GM18867 (cell line): ENCODE results near the gene SPOCK2.
"Not testable (repeated sequence)": the region's sequence is repeated elsewhere in the genome, so short reads cannot be mapped to it uniquely, and the experiment has no call there.

Experiments used
- ATAC-seq: cut with Tn5 transposase; IDR thresholded peaks from one replicate; pipeline ENCODE4 v1.9.1; 2021; ENCODE audit warnings: mild to moderate bottlenecking, moderate library complexity; ENCODE audit not compliant: unreplicated experiment

SPOCK2 gene

GRCh38 chr10:72108830-72109635 lies 20.7 kb upstream of the SPOCK2 start:
- no peak for ATAC-seq

GRCh38 chr10:72108004-72108370 lies 19.6 kb upstream of the SPOCK2 start:
- not testable (repeated sequence) for ATAC-seq

GRCh38 chr10:72107325-72108003 lies 19.1 kb upstream of the SPOCK2 start:
- no peak for ATAC-seq

- ATAC-seq: no peak
Observed at GRCh38 chr10:72106896-72107295, 18.5 kb upstream of the SPOCK2 start.

GRCh38 chr10:72106154-72106849 lies 18.0 kb upstream of the SPOCK2 start:
- ATAC-seq: no peak

GRCh38 chr10:72105710-72106109 lies 17.4 kb upstream of the SPOCK2 start:
- no peak for ATAC-seq

- no peak for ATAC-seq
Observed at GRCh38 chr10:72105098-72105475, 16.7 kb upstream of the SPOCK2 start.

- no peak for ATAC-seq
Observed at GRCh38 chr10:72104472-72105097, 16.2 kb upstream of the SPOCK2 start.

- no peak for ATAC-seq
Observed at GRCh38 chr10:72099600-72099921, 11.2 kb upstream of the SPOCK2 start.

GRCh38 chr10:72098836-72099599 lies 10.7 kb upstream of the SPOCK2 start:
- no peak for ATAC-seq

- ATAC-seq: no peak
Observed at GRCh38 chr10:72098301-72098835, 10.0 kb upstream of the SPOCK2 start.

- ATAC-seq: no peak
Observed at GRCh38 chr10:72097448-72098300, 9.3 kb upstream of the SPOCK2 start.

GRCh38 chr10:72096115-72097000 lies 8.0 kb upstream of the SPOCK2 start:
- ATAC-seq: no peak

GRCh38 chr10:72095195-72095594 lies 6.8 kb upstream of the SPOCK2 start:
- no peak for ATAC-seq

GRCh38 chr10:72094574-72094973 lies 6.2 kb upstream of the SPOCK2 start:
- ATAC-seq: no peak

- no peak for ATAC-seq
Observed at GRCh38 chr10:72093450-72093849, 5.1 kb upstream of the SPOCK2 start.

GRCh38 chr10:72092987-72093386 lies 4.6 kb upstream of the SPOCK2 start:
- no peak for ATAC-seq

- no peak for ATAC-seq
Observed at GRCh38 chr10:72092171-72092924, 4.0 kb upstream of the SPOCK2 start.
